ENCODE results near the gene SLC16A11.

The SLC16A11 gene

GRCh38 chr17:7025245-7025644 is 18.6 kb downstream of the SLC16A11 start:
- no peak for DNase-seq (ENCODE audit: low spot score)

DNA sequence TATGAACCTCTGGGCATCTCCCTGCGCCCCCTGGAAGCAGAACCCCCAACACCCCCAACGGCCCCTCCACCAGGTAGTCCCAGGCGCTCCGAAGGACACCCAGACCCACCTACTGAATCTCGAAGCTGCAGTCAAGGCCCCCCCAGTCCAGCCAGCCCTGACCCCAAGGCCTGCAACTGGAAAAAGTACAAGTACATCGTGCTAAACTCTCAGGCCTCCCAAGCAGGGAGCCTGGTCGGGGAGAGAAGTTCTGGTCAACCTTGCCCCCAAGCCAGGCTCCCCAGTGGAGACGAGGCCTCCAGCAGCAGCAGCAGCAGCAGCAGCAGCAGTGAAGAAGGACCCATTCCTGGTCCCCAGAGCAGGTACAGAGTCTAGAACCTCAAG is 19.5 kb downstream of the SLC16A11 start:
- DNase-seq (ENCODE audit: low spot score): no peak

DNA sequence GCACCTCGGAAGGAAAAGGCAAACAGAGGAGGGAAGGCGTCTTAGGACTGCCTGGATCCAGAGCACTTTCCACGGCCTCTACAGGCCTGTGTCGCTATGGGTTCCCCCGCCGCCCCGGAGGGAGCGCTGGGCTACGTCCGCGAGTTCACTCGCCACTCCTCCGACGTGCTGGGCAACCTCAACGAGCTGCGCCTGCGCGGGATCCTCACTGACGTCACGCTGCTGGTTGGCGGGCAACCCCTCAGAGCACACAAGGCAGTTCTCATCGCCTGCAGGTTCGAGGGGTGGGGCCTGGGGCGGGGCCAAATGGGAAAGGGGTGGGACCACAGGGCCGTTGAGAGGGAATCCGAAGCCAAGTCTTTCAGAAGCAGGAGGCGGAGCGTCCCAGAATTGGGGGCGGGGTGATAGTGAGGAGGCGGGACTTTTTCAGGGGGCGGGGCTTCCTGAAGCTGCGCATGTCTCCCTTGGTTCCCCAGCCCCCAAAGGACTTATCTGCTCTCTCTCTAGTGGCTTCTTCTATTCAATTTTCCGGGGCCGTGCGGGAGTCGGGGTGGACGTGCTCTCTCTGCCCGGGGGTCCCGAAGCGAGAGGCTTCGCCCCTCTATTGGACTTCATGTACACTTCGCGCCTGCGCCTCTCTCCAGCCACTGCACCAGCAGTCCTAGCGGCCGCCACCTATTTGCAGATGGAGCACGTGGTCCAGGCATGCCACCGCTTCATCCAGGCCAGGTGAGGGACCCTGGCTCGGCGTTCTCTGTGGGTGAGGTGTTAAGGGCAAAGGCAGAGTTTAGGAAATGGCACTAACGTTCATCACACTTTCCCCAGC is 20.1 kb downstream of the SLC16A11 start:
- DNase-seq (ENCODE audit: low spot score): peak; percentile 72

GRCh38 chr17:7022781-7023571 is 20.9 kb downstream of the SLC16A11 start, which contains the start of gene BCL6B:
Gene BCL6B, plus strand, starts transcription at chr17:7023050. Its CDS starts 622 bp downstream, at chr17:7023672.
- DNase-seq (ENCODE audit: low spot score): no peak

- no peak for DNase-seq (ENCODE audit: low spot score)
Measured at GRCh38 chr17:7021993-7022778, 21.7 kb downstream of the SLC16A11 start.

GRCh38 chr17:7020894-7021664 is 22.8 kb downstream of the SLC16A11 start:
- DNase-seq (ENCODE audit: low spot score): no peak

GRCh38 chr17:7019839-7020519 is 23.9 kb downstream of the SLC16A11 start:
- no peak for DNase-seq (ENCODE audit: low spot score)

DNA sequence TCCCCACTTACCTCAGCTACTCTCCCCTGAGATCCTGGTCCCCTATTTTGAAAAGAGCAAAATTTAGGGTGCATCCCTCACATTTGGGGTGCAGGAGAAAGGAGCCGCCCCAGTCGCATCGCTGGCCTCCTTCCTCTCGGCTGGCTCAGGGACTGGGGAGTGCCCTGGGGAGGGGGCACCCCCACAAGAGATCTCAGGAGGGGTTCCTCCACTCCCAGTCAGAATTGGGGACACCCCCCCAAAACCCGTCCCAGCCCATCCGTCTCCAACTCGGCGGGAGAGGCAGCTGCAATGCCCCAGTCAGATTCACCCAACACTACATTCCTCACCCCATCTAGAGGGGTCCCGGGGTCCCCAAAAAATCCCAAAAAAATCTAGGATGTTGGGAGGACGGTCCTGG is 24.5 kb downstream of the SLC16A11 start:
- no peak for DNase-seq (ENCODE audit: low spot score)

DNA sequence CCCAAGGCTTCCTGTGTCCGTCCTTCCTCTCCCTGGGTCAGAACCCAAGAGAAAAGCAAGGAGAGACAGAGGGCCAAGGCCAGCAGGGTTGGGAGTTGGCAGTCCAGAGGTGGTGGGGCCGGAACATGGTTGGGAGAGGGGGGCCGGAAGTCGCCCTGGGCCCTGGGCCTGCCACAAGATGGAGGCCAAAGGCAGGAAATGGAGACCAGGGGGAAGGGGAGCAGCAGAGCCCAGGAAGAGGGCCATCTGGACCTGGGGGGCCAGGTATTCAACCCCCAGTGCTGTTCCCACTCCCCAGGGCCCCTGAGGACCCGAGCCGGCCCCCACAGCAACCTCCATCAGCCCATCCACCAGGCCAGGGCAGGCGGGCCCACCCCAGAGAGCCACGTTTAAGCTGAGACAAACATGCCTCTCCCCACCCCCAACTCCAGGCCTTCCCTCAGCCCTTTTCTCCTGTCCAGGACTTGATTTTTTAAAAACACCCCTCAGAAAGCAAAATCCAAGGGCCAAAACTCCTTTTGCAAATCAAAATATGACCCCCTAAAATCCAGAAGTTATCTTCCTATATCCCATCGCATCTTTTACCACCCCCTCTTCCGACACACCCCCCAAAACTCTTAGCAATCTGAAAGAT is 25.4 kb downstream of the SLC16A11 start:
- no peak for DNase-seq (ENCODE audit: low spot score)

DNA sequence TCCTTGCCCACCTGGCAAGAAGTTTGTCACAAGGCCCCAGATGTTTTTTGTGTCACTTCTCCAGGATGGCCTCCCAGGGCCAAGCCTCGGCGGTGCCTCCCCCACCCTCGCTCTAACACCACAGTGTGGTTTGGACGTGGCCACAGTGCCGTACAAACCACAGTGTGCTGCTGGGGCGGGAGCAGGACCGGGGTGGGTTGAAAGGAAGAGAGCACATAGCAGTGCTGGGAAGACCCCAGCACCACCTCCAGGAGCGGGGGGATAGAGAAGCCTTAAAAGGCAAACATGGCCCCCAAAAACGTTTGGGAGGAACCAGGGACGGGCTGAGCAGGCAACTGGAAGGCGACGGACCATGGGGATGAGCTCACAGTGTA is 26.1 kb downstream of the SLC16A11 start:
- no peak for DNase-seq (ENCODE audit: low spot score)

GRCh38 chr17:7016886-7017826 is 26.7 kb downstream of the SLC16A11 start:
- DNase-seq (ENCODE audit: low spot score): no peak

DNA sequence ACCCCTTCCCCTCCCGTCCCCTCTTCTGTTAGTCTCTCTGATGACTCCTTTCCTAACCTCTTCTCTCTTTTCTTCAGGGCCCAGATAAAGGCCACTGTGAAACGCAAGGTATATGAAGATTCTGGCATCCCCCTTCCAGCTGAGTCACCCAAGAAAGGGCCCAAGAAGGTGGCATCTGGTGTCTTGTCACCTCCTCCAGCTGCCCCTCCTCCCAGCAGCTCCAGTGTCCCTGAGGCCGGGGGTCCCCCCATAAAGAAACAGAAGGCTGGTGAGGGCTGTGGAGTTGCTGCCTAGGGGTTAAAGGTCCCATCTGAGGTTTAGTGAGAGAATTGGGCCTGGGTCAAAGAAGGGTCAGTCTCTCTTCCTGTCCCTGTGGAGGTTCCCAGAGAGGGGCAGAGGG is 27.5 kb downstream of the SLC16A11 start:
- no peak for DNase-seq (ENCODE audit: low spot score)

GRCh38 chr17:7014995-7015958 is 28.6 kb downstream of the SLC16A11 start:
- no peak for DNase-seq (ENCODE audit: low spot score)

DNA sequence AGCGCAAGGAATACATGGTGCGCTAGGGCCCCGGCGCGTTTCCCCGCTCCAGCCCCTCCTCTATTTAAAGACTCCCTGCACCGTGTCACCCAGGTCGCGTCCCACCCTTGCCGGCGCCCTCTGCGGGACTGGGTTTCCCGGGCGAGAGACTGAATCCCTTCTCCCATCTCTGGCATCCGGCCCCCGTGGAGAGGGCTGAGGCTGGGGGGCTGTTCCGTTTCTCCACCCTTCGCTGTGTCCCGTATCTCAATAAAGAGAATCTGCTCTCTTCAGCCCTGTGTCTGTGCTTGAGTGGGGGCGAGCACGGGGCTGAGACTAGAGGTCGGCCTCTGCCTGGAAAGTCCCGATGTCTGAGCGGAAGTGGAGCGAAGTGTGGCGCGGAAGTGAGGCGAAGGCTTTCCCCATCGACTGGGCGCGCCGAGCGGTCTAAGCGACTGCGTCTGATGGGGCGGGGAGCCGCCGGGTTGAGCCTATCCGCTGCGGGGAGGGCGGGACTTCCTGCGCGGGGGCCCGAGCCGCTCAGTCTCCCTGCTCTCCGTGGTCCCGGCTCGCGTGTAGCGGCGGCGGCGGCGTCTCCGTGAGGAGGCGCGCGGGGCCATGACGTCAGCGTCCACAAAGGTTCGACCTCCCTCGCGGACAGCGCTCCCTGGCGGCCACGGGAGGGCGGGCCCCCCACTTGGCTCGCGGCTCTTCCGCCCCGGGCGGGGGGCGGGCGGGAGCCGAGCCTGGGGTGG is 29.5 kb downstream of the SLC16A11 start:
- peak; percentile 99 for DNase-seq (ENCODE audit: low spot score)

DNA sequence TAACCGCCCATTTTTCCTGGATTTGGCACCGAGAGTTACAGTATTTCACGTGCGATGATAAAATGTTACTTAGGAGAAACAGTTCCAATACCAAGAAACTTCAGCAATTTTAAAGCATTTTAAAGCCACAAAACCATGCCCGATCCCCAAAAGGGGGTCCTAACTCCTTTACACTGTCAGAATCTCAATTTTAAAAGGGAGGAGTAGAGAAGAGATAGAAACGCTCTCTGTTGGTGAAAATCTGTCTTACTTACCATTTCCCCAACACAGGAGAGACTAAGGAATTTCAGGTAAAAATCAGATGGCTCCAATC is 32.0 kb downstream of the SLC16A11 start:
- DNase-seq (ENCODE audit: low spot score): no peak

GRCh38 chr17:7011415-7011814 is 32.5 kb downstream of the SLC16A11 start:
- DNase-seq (ENCODE audit: low spot score): no peak

- no peak for DNase-seq (ENCODE audit: low spot score)
Measured at GRCh38 chr17:7010523-7010922, 33.4 kb downstream of the SLC16A11 start.

- DNase-seq (ENCODE audit: low spot score): no peak
Measured at GRCh38 chr17:7007143-7007542, 36.7 kb downstream of the SLC16A11 start.
